H9 (cell line): ENCODE data around the gene OR5D18. TPM values are rescaled to one million over a fixed set of nuclear protein-coding genes. Genes with fewer than 3 reads are reported as not detected.

ENCODE experiments used
- DNase-seq: peaks from one replicate; pipeline ENCODE4 v3.0.0-alpha.2; 2017
- H2AFZ ChIP-seq: one replicate; pipeline ENCODE4 v1.6.1; 2013; ENCODE audit warnings: mild to moderate bottlenecking, low read length, control low read depth, moderate library complexity
- H2AK5ac ChIP-seq: 2 replicates; pipeline ENCODE4 v1.6.1; 2013; ENCODE audit warnings: low read length, control low read depth, mixed read lengths; ENCODE audit not compliant: insufficient read length
- H2BK120ac ChIP-seq: one replicate; pipeline ENCODE4 v1.6.1; 2013; ENCODE audit warnings: low read depth, mild to moderate bottlenecking, low read length, control low read depth, inconsistent platforms; ENCODE audit not compliant: poor library complexity, severe bottlenecking
- H2BK12ac ChIP-seq: 2 replicates; pipeline ENCODE4 v1.6.1; 2013; ENCODE audit warnings: low read length, control low read depth, mixed read lengths, low read depth; ENCODE audit not compliant: insufficient read length
- H2BK15ac ChIP-seq: 2 replicates; pipeline ENCODE4 v1.6.1; 2013; ENCODE audit warnings: low read depth, low read length, control low read depth
- H2BK20ac ChIP-seq: one replicate; pipeline ENCODE4 v1.6.1; 2013; ENCODE audit warnings: low read depth, mild to moderate bottlenecking, low read length, control low read depth, inconsistent platforms; ENCODE audit not compliant: poor library complexity, severe bottlenecking
- H2BK5ac ChIP-seq: 2 replicates; pipeline ENCODE4 v1.6.1; 2013; ENCODE audit warnings: low read length, control low read depth, mixed read lengths; ENCODE audit not compliant: insufficient read length
- H3K14ac ChIP-seq: 2 replicates; pipeline ENCODE4 v1.6.1; 2013; ENCODE audit warnings: low read length, control low read depth; ENCODE audit not compliant: insufficient read depth
- H3K18ac ChIP-seq: 2 replicates; pipeline ENCODE4 v1.6.1; 2013; ENCODE audit warnings: low read depth, mild to moderate bottlenecking, mixed read lengths, low read length, control low read depth; ENCODE audit not compliant: insufficient read length
- H3K23ac ChIP-seq: 2 replicates; pipeline ENCODE4 v1.6.1; 2013; ENCODE audit warnings: low read length, control low read depth, mixed read lengths, low read depth; ENCODE audit not compliant: insufficient read length
- H3K23me2 ChIP-seq: 2 replicates; pipeline ENCODE4 v1.6.1; 2013; ENCODE audit warnings: low read depth, mild to moderate bottlenecking, mixed read lengths, low read length, control low read depth; ENCODE audit not compliant: insufficient read length, poor library complexity, severe bottlenecking
- H3K27ac ChIP-seq: 2 replicates; pipeline ENCODE4 v1.5.1; 2013; ENCODE audit warnings: low read length, control low read depth, mixed read lengths, low read depth; ENCODE audit not compliant: insufficient read length
- H3K27me3 ChIP-seq: 2 replicates; pipeline ENCODE4 v1.6.1; 2013; ENCODE audit warnings: low read length, control low read depth, inconsistent platforms; ENCODE audit not compliant: insufficient read depth
- H3K4ac ChIP-seq: 2 replicates; pipeline ENCODE4 v1.6.1; 2013; ENCODE audit warnings: low read depth, mild to moderate bottlenecking, control low read depth, inconsistent platforms, low read length, moderate library complexity
- H3K4me1 ChIP-seq: 2 replicates; pipeline ENCODE4 v1.6.1; 2013; ENCODE audit warnings: low read length, control low read depth, inconsistent platforms; ENCODE audit not compliant: insufficient read depth
- H3K4me2 ChIP-seq: 2 replicates; pipeline ENCODE4 v1.6.1; 2013; ENCODE audit warnings: low read length, control low read depth, mixed read lengths; ENCODE audit not compliant: insufficient read length, insufficient read depth
- H3K56ac ChIP-seq: 2 replicates; pipeline ENCODE4 v1.6.1; 2013; ENCODE audit warnings: low read depth, mild to moderate bottlenecking, mixed read lengths, low read length, control low read depth; ENCODE audit not compliant: insufficient read length
- H3K79me1 ChIP-seq: 2 replicates; pipeline ENCODE4 v1.6.1; 2013; ENCODE audit warnings: low read depth, mild to moderate bottlenecking, moderate library complexity, low read length, control low read depth, inconsistent platforms; ENCODE audit not compliant: insufficient read depth, poor library complexity, severe bottlenecking
- H3K79me2 ChIP-seq: 2 replicates; pipeline ENCODE4 v1.6.1; 2013; ENCODE audit warnings: low read length, control low read depth, inconsistent platforms; ENCODE audit not compliant: insufficient read depth
- H3K9ac ChIP-seq: 2 replicates; pipeline ENCODE4 v1.6.1; 2013; ENCODE audit warnings: low read length, control low read depth, mixed read lengths; ENCODE audit not compliant: insufficient read length; ENCODE audit errors: extremely low read depth
- H3K9me3 ChIP-seq: one replicate; pipeline ENCODE4 v1.6.1; 2013; ENCODE audit warnings: low read depth, low read length, inconsistent platforms; ENCODE audit not compliant: control insufficient read depth
- H3T11ph ChIP-seq: one replicate; pipeline ENCODE4 v1.6.1; 2013; ENCODE audit warnings: mild to moderate bottlenecking, low read length, control low read depth, inconsistent platforms
- H4K20me1 ChIP-seq: one replicate; pipeline ENCODE4 v1.6.1; 2013; ENCODE audit not compliant: control insufficient read depth, insufficient read length, insufficient read depth
- H4K5ac ChIP-seq: 2 replicates; pipeline ENCODE4 v1.6.1; 2013; ENCODE audit warnings: low read depth, mild to moderate bottlenecking, mixed read lengths, low read length, control low read depth; ENCODE audit not compliant: insufficient read length
- H4K8ac ChIP-seq: replicated peaks from 2 replicates; pipeline ENCODE4 v1.6.1; 2013; ENCODE audit warnings: low read length, control low read depth, mixed read lengths, low read depth; ENCODE audit not compliant: insufficient read length
- H4K91ac ChIP-seq: 2 replicates; pipeline ENCODE4 v1.6.1; 2013; ENCODE audit warnings: low read depth, mild to moderate bottlenecking, moderate library complexity, mixed read lengths, low read length, control low read depth; ENCODE audit not compliant: insufficient read length
- H3K27ac Mint-ChIP-seq, 3 experiments: 2 replicates in 2 of 3; 3 replicates in 1 of 3; pipeline ENCODE4 v1.8.0; 2020 to 2021; ENCODE audit warnings: mixed read lengths in 3 of 3, mild to moderate bottlenecking in 1 of 3, moderate library complexity in 1 of 3
- H3K27me3 Mint-ChIP-seq: 2 replicates; pipeline ENCODE4 v1.8.0; 2021; ENCODE audit warnings: low read depth, mild to moderate bottlenecking, moderate library complexity, mixed read lengths
- H3K36me3 Mint-ChIP-seq, 3 experiments: 2 replicates in 2 of 3; 3 replicates in 1 of 3; pipeline ENCODE4 v1.8.0; 2020 to 2021; ENCODE audit warnings: low read depth in 3 of 3, mixed read lengths in 3 of 3; ENCODE audit not compliant: insufficient read depth in 1 of 3
- H3K4me1 Mint-ChIP-seq, 2 experiments: 2 replicates each; pipeline ENCODE4 v1.8.0; 2020; ENCODE audit warnings: mixed read lengths in 2 of 2
- H3K4me3 Mint-ChIP-seq, 2 experiments: 2 replicates in 1 of 2; 3 replicates in 1 of 2; pipeline ENCODE4 v1.8.0; 2020 to 2021; ENCODE audit warnings: mild to moderate bottlenecking in 2 of 2, mixed read lengths in 2 of 2, moderate library complexity in 1 of 2
- H3K9me3 Mint-ChIP-seq, 2 experiments: 2 replicates in 1 of 2; 3 replicates in 1 of 2; pipeline ENCODE4 v1.8.0; 2020; ENCODE audit warnings: mild to moderate bottlenecking in 2 of 2, mixed read lengths in 2 of 2, moderate library complexity in 1 of 2
- WGBS: extraction: QIAGEN DNeasy Blood & Tissue Kit; methylation state at CpG from one replicate; pipeline ENCODE4 v1.1.7; 2013; ENCODE audit warnings: missing lambda C conversion rate, low lambda C conversion rate, mixed read lengths; ENCODE audit not compliant: insufficient read length; ENCODE audit errors: extremely low coverage; 5-methylcytosine and 5-hydroxymethylcytosine counted together
- total RNA-seq: library from RNA; stranded (reverse); gene quantifications from 2 replicates; pipeline ENCODE4 v1.2.1, GENCODE V29; 2021
- TF ChIP-seq, protein P1 (sequence below): fragments of 200-600 bp; sonication (generic); conservative IDR thresholded peaks from 3 replicates; pipeline ENCODE4 v1.8.0; 2021; ENCODE audit warnings: antibody characterized with exemption, mild to moderate bottlenecking

Gene OR5D18
- total RNA-seq, 1 experiment from 2014 or later: not detected

DNA sequence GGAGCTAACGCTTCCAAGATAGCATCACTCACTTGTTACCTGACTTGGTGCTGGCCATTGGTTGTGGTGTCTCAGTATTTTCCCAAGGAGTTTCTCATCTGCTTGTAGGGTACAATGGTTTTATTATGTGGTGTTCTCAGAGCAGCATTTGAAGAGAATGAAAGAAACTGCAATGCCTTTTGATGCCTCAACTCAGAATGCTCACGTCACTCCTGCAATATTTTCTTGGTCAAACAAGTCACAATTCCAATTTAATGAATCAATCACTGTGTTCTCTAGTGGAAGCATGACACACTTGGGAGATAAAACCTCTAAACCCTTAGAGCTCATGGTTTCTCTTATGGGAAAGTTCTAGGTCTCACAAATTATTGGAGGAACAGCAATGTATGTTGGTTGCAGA is 26.1 kb upstream of the OR5D18 start:
- Mint-ChIP-seq H3K36me3 (peaks cover 0 to 8% (median 4%) of the 10 kb centered on the region in 3 experiments; a peak in 3 of 7 replicates), H3K4me1 (no peaks in the 10 kb centered on the region), H3K27ac (no peak overlapping the region), H3K9me3 (peaks cover 69 to 76% of the 10 kb centered on the region in 2 experiments), H3K27me3 (peaks cover 1% of the 10 kb centered on the region; the same call in 1 of the 2 replicates), H3K4me3 (no peak overlapping the region)
- H3T11ph ChIP-seq: no peak overlapping the region
- H3K23ac ChIP-seq: no peak overlapping the region
- H3K14ac ChIP-seq: no peak overlapping the region
- no peak overlapping the region for H3K27ac ChIP-seq
- no peak overlapping the region for H2BK5ac ChIP-seq
- no peak overlapping the region for H4K5ac ChIP-seq
- no peak for DNase-seq
- no peaks in the 10 kb centered on the region for H4K20me1 ChIP-seq
- no peak overlapping the region for H2BK12ac ChIP-seq
- no peak overlapping the region for H3K56ac ChIP-seq
- no peaks in the 10 kb centered on the region for H3K79me1 ChIP-seq
- no peaks in the 10 kb centered on the region for H3K23me2 ChIP-seq
- H3K4ac ChIP-seq: no peak overlapping the region
- H3K18ac ChIP-seq: no peak overlapping the region
- no peak overlapping the region for H3K4me2 ChIP-seq
- no peaks in the 10 kb centered on the region for H3K4me1 ChIP-seq
- H2BK15ac ChIP-seq: no peak overlapping the region
- H3K9me3 ChIP-seq: peaks cover 70% of the 10 kb centered on the region
- H2BK120ac ChIP-seq: no peak overlapping the region
- no peak overlapping the region for H2AFZ ChIP-seq
- WGBS: no CpG with 5 or more reads among the region's 2 CpGs
- no peak overlapping the region for H2BK20ac ChIP-seq
- no peaks in the 10 kb centered on the region for H3K79me2 ChIP-seq
- H3K27me3 ChIP-seq: no peaks in the 10 kb centered on the region
- no peak overlapping the region for H4K8ac ChIP-seq
- no peak overlapping the region for H4K91ac ChIP-seq
- no peak overlapping the region for H2AK5ac ChIP-seq
- TF ChIP-seq, protein P1, sequence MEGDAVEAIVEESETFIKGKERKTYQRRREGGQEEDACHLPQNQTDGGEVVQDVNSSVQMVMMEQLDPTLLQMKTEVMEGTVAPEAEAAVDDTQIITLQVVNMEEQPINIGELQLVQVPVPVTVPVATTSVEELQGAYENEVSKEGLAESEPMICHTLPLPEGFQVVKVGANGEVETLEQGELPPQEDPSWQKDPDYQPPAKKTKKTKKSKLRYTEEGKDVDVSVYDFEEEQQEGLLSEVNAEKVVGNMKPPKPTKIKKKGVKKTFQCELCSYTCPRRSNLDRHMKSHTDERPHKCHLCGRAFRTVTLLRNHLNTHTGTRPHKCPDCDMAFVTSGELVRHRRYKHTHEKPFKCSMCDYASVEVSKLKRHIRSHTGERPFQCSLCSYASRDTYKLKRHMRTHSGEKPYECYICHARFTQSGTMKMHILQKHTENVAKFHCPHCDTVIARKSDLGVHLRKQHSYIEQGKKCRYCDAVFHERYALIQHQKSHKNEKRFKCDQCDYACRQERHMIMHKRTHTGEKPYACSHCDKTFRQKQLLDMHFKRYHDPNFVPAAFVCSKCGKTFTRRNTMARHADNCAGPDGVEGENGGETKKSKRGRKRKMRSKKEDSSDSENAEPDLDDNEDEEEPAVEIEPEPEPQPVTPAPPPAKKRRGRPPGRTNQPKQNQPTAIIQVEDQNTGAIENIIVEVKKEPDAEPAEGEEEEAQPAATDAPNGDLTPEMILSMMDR: no peak
- H3K9ac ChIP-seq: no peak overlapping the region
